GM18519 (cell line): ENCODE data around the gene EXOSC5.
"Not testable (repeated sequence)": the region's sequence is repeated elsewhere in the genome, so short reads cannot be mapped to it uniquely, and the experiment has no call there.

Experiments
- ATAC-seq: cut with Tn5 transposase; IDR thresholded peaks from one replicate; pipeline ENCODE4 v1.9.1; 2021; ENCODE audit warnings: mild to moderate bottlenecking, moderate library complexity; ENCODE audit not compliant: unreplicated experiment, low FRiP score

Gene EXOSC5

GRCh38 chr19:41397086-41398049, at the start of gene EXOSC5, which contains the start of gene BCKDHA:
EXOSC5 (minus strand) TSS chr19:41397359; CDS start chr19:41397328, 31 bp downstream.
BCKDHA (plus strand) TSS chr19:41397818; CDS start chr19:41397828, 10 bp downstream.
- peak; percentile 75 for ATAC-seq

GRCh38 chr19:41445575-41445974, 48.4 kb upstream of the EXOSC5 start:
- ATAC-seq = no peak

GRCh38 chr19:41443813-41444455, 46.8 kb upstream of the EXOSC5 start:
- no peak for ATAC-seq

- ATAC-seq = no peak
These were observed 45.6 kb upstream of the EXOSC5 start, which contains the start of gene ERICH4 for GRCh38 chr19:41442473-41443355. ERICH4 (plus strand) TSS chr19:41443156; CDS start chr19:41443170, 14 bp downstream.

GRCh38 chr19:41441321-41441945, 44.3 kb upstream of the EXOSC5 start:
- no peak for ATAC-seq

GRCh38 chr19:41439441-41440222, 42.5 kb upstream of the EXOSC5 start, which contains the start of gene DMAC2:
DMAC2 (minus strand) TSS chr19:41439912; CDS start chr19:41439899, 13 bp downstream.
- ATAC-seq = peak; percentile 56

- no peak for ATAC-seq
These were observed 40.9 kb upstream of the EXOSC5 start for GRCh38 chr19:41437944-41438574.

- no peak for ATAC-seq
These were observed 39.5 kb upstream of the EXOSC5 start for GRCh38 chr19:41436674-41436951.

GRCh38 chr19:41435936-41436673, 38.9 kb upstream of the EXOSC5 start:
- no peak for ATAC-seq

GRCh38 chr19:41435376-41435775, 38.2 kb upstream of the EXOSC5 start:
- not testable (repeated sequence) for ATAC-seq

GRCh38 chr19:41434450-41434849, 37.3 kb upstream of the EXOSC5 start:
- no peak for ATAC-seq

GRCh38 chr19:41433171-41433570, 36.0 kb upstream of the EXOSC5 start:
- no peak for ATAC-seq

GRCh38 chr19:41431426-41432386, 34.5 kb upstream of the EXOSC5 start:
- ATAC-seq = no peak

- no peak for ATAC-seq
These were observed 33.8 kb upstream of the EXOSC5 start for GRCh38 chr19:41430922-41431321.

- no peak for ATAC-seq
These were observed 31.3 kb upstream of the EXOSC5 start for GRCh38 chr19:41428481-41428859.

- no peak for ATAC-seq
These were observed 30.7 kb upstream of the EXOSC5 start for GRCh38 chr19:41427647-41428480.
